Cerebellar cortex (tissue), 1 donor: ENCODE results near the gene C3.
"Not testable (repeated sequence)": the region's sequence is repeated elsewhere in the genome, so short reads cannot be mapped to it uniquely, and the experiment has no call there.

ENCODE experiments used
- DNase-seq: peaks from one replicate; pipeline ENCODE4 v3.0.0-alpha.2; 2015; ENCODE audit warnings: low spot score

Gene C3

DNA sequence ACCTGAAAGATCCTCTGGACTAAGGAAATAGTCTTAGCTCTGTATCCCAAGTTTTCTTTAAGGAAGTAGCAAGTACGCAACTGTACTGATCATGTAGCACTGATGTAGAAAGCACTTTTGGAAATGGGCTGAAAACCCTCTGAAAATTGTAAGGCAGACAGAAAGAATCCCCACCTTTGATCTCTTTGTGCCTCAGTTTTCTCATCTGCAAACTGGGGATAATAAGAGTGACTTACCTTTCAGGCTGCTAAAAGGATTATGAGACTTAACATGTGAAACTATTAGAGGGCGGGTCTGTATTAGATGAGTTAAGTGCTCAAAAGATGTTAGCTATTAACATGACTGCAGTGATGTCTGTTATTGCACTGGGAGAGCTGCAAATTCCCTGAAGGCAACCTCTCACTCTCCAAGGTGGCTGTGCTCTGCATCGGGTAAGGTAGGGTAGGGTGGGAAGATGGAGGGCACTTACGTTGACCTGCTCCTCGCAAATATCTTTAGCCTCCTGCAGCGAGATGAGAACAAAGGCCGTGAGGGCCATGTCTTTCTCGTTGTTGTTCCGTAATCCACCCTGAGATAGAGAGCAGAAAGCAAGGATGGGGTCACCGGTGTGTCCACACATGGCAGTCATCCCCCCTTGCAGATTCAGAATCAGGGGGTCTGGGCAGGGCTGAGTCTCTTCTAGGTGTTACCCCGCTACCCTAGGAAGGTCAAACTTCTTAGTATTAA is 30.1 kb downstream of the C3 start:
- DNase-seq = no peak

DNA sequence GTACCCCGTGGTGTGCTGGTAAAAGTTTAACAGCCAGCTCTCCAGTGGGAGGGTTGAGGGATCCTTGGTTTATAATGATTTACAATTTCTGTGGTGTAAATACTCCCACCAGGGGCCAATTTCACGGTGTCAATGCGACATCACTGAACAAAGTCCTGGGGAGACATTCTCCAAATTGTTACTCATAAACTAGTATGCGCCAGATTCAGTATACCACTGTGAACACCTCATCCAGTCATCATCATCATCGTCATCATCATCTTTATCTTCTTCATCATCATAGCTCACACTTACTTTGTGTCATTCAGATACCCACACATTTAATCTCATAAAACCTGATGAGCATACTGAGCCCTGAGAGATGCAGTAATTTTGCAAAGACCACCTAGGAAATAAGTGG is 33.3 kb downstream of the C3 start:
- no peak for DNase-seq

DNA sequence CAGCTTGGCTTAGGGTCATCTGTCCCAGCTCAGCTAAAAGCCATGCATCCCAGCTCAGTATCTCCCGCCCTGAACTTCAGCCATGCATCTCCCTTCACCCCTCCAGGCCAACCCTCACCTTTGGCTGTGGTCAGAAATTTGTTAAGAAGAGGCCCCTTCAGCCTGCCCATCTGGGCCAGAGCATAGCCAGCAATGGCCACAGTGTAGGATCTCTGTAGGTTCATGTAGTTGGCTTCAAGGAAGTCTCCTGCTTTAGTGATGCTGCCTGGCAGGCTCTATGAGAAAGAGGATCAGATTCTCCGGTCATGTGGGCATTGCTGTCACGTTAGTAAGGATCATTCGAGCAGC is 33.8 kb downstream of the C3 start:
- DNase-seq = no peak

DNA sequence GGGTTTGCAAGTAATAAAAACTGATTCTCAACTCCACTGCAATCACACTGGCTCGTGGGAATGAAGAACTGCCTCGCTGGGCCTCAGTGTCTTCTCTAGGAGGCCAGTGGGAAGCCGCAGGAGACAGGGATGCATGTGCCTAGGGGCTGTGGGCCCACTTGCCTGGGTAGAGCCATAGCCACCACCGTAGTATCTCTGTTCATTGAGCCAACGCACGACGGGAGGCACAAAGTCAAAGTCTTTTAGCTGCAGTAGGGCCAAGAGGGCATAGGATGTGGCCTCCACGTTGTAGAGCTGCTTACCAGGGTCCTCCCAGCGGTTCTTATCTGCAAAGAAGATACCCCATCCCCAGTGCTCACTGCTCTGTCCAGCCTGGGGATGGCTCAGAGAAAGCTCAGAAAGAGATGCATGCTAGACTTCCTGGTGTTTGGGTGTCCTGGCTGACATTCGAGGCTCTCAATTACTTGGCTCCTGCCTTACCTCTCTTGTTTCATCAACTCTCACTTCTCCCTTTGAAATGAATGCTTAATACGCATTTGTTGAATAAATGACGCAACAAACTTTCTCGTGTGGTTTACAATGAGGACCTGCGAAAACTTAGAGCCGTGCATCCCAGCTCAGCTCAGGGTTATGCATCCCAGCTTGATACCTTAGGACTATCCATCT is 34.4 kb downstream of the C3 start:
- no peak for DNase-seq

DNA sequence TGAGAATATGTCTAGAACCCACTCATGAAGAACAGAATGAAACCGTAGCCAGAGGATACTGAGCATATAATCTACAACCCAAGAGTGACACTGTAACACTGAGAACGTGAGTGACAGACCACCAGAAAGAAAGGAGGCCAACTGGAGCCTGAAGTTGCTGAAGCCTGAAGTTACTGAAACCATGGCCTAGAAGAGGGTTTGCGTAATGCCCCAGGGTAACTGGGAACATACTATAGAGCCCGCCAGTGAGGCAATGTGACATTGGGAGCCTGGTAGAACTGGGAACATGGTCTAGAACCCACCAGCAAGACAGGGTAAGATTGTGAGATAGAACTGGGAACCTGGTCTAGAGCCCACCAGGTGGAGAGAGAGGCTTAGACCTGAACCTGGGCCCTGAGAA is 35.0 kb downstream of the C3 start:
- DNase-seq = no peak

DNA sequence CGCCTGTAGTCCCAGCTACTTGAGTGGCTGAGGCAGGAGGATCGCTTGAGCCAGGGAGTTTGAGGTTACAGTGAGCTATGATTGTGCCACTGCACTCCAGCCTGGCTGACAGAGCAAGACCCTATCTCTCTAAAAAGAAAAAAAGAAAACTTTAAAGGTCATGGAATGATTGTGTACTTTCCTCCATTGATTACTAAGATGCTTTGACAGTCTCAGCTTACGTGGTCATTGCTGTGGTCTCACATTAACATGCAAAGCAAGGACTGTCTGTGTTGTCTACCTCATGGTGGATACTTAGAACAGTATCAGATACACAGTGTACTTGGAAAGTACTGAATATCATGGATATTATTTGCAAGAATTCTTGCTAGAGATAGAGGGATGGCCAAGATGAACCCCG is 36.5 kb downstream of the C3 start:
- no peak for DNase-seq

DNA sequence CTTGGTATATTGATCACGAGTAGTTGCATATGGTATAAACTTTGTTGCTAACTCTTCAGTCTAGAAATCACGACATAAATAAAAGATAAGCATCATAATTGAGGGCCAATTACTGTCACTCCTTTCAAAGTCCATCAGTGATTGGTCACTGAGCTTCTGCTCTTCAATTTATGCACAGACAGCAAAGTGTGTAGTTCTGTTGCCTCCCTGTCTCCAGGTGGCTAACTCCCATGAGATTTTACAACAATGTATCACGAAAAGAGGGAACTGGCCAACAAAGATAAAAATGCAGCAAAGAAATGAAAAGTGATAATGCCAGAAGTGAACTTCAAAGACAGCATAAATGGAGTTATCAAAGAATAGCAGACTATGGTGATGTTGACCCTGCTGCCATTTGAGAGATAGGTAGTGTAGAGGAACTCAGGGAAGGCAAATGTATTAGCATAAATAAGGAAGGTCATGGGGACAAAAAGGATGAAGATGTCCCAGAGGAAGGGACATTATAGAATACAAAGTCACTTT is 37.8 kb downstream of the C3 start:
- DNase-seq = no peak

DNA sequence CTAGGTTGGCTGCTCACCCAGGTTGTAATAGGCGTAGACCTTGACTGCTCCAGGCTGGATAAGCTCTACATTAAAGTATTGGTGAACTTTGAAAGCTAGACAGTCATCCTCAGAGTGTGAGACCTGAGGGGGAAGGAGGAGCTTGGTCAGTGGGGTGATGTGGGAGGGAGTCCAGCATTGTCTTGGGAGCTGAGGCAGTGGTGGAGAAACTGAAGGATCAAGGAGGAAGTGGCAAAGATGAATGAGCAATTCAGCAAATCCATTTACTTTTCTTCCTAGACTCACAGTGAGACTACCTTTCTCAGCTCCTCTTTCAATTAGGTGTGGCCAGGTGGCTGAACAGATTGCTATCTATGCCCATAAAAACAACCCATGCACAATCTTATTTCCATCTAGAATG is 40.3 kb downstream of the C3 start:
- no peak for DNase-seq

DNA sequence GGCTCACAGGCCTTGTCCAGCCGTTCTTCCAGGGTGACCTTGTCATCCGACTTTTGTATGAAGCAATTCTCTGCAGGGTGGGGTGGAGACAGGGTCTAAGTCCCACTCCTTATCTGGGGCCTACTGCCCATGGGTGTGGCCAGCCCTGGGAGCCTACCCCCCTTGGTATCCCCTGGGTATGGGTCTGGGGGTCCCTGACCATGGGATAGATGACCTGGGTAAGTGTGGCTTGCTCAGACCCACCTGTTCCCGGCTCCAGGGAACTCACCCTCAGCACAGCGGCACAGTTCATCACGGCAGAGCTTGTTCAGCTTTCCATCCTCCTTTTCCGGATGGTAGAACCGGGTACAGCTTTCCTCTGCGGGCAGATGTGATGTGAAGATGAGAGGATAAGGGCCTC is 41.3 kb downstream of the C3 start:
- DNase-seq = no peak

DNA sequence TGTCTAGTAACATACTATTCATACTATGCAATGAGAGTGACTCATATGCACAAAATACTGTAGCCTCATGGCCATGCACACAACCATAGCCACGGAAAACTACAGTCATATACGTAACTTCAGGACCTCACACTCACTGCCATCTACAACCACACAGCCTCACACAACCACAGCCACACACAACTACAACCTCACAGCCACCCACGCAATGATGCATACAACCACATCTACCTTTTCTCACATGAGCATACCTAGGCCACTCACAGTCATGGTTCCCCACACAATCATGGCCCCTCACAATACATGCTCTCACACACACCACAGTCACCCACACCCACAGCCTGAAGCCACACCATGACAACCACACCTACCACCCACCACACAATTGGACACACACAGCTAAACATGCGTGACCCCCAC is 41.8 kb downstream of the C3 start:
- no peak for DNase-seq

DNA sequence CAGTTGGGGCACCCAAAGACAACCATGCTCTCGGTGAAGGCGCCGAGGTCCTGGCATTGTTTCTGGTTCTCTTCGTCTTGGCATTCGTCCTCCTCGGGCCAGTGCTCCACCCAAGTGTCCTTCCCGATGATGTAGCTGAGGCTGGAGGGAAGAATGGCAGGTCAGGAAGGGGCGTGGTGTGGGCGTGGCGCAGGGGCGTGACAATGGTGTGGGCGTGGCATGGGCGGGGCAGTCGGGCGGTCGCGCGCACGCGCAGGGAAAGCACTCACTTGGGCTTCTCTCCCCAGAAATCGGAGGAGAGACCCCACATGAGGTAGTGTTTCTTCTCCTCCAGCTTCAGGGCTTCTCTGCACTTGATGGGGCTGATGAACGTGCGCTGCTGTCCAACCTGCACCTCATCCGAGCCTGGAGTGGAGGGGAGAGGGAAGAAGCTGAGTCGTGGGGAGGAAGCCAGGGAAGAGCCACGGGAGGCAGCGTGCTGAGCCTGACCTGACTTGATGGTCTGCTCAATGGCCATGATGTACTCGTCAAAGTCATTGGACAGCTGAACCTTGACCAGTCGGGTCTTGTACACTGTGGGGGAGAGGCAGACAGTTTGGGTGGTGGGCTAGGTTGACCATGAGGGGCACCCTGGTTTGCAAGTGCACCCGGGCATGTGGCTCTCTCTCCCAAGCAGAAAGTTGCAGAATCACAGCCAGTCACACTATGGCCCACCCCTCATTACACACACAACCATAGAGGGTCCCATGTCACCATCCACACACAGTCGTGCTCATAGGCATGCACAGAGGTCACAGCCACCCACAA is 42.4 kb downstream of the C3 start:
- DNase-seq = no peak

DNA sequence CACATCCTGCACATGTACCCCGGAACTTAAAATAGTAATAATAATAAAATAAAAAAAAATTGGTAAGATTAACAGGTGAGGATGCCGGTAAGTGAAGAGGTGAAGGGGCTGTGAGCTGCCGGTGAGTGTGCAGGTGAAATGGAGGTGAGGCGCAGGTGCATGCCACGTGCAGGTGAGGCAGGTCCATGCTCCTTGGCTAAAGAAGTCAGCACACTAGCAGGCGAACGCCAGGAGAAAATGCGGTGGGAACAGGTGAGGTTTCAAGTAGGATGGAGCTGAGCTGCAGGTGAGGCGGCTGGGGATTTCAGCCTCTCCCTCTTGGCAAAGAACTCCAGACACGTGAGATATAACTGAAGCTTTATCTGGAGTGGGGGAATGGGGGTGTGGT is 43.0 kb downstream of the C3 start:
- no peak for DNase-seq

DNA sequence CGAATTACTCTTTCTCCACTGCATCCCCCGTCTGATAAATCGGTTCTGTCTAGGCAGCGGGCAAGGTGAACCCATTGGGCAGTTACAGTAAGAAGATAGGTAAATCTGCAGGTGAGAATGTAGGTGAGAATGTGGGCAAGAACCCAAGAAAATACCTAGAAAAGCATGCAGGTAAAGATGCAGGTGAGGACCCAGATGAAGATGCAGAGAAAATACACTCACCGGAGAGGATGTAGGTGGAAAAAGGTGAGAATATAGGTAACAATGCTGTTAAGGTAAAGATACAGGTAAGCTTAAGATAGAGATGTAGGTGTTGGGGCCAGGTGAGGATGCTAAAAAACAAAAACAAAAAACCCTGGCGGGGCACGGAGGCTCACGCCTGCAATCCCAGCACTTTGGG is 44.2 kb downstream of the C3 start:
- DNase-seq = no peak

DNA sequence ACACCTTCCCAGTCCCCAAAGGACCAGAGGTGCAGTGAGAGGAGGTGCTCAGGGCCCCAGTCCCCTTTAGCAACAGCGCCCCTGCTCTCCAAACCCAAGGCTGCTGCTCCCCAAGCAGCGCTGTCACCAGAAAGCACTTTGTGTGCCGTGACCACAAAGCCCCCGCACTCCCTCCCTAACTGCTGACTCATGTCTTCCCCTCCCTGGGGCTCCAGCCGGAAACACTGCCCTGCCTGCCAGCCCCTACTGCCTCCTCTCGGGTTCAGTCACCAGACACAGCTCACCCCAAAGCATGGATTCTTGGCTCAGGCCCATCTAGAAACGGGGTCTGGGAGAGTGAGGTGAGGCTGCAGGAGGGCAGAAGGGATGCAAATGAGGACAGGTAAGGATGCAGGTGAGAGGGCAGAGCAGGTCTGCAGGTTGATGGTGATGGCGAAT is 45.6 kb downstream of the C3 start:
- no peak for DNase-seq

DNA sequence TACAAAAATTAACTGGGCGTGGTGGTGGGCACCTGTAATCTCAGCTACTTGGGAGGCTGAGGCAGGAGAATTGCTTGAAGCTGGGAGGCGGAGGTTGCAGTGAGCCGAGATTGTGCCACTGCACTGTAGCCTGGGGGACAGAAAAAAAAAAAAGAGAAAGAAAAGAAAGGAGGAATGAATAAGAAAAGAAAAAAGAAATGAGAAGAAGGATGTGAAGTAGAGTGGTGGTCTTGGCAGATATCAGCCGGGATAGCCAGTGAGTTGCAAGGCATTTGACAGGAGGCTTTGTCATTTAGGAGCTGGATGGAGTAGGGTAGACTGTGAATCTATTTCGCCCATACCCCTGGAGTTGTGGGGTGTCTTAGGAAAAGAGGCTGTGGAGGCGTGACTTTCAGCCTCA is 46.0 kb downstream of the C3 start:
- not testable (repeated sequence) for DNase-seq

DNA sequence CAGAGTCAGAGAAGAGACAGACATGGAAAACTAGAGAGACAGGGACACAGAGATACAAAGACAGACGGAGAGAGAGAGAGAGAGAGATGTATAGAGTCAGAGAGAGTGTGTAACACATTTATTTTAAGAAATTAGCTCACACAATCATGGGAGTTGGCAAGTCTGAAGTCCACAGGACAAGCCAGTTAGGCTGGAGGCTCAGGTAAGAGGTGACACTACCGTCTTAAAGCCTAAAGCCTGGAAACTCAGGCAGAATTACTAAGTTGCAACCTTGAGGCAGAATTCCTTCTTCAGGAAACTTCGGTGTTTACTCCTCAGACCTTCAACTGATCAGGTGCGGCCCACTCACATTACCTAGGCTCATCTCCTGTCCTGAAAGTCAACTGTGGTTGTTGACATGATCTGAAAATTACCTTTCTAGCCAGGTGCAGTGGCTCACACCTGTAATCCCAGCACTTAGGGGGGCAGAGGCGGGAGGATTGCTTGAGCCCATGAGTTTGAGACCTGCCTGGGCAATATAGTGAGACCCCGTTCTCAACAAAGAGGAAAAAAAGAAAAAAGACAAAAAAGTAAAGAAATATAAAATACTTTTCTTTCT is 47.7 kb downstream of the C3 start:
- no peak for DNase-seq

DNA sequence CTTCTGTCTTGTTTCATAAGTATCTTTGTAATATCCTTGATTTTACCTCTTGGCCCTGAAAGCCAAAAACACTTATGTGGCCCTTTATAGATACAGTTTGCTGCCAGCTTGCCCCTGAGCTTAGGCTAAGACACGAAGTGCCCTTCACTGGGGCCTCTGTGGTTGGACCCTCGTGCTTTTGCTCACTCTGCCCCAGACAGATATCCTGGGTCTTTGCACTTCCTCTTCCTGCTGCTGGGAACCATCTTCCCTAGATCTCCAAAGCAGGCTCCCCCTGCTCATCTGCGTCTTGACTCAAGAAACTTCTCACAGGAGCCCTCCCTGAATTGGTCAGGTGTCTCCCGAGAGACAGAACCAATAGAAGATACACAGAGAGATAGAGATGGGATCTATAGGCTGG is 48.5 kb downstream of the C3 start:
- DNase-seq = no peak

DNA sequence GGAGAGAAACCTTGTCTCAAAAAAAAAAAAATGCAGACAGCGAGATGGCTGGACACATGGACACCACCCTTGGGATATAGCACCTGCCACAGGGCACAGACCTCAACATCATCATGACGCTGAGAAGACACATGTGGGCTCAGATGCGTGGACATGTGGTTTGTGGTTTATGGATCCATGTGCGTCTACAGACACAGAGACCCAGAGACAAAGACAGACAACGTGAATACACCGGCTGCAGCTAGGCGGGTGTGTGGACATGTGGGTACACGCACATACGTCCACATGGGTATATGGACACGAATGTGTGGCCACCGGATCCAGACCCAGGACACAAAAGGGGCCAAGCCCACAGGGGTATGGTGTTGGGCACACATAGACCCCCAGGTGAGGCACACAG is 51.8 kb downstream of the C3 start:
- DNase-seq = no peak

DNA sequence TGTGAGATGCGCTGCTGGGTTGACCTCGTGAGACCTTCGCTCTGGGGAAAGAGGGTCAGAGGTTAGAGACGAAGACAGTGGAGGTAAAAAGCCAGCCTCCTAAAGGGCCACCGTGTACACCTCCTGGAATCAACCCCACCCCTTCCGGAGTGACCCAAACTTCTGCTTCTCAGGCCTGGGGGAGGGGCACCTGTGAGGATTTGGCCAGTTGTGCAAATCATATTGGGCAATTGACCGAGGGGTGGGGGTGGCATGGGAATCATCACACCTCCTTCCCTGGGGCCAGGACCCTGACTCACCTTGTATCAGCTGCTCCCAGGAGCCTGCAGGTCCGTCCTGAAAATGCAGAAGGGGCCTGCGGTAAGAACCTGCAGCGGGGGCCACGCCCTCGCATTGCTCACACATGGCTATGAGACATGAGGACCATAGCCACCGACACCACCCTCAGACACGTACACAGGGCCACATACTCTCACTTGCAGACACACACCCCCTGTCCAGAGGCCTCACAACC is 53.3 kb downstream of the C3 start:
- DNase-seq = no peak

DNA sequence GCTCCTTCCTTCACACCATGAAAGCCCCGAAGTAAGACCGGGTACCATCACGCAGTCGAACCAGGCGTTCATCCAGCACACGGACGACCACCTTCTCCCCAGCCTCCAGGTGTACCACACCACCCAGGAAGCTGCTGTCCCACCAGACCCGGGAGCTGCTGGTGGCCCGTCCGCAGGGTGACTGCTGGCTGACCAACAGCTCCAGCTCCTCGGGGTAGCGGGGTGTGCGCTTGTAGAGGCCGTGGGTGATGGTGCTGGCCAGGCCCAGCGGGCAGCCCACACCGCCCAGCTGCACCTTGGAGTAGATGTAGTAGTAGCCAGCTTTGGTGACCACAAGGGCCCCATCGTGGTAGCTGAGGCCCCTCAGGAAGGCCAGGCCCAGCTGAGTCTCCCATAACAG is 55.5 kb downstream of the C3 start:
- no peak for DNase-seq

DNA sequence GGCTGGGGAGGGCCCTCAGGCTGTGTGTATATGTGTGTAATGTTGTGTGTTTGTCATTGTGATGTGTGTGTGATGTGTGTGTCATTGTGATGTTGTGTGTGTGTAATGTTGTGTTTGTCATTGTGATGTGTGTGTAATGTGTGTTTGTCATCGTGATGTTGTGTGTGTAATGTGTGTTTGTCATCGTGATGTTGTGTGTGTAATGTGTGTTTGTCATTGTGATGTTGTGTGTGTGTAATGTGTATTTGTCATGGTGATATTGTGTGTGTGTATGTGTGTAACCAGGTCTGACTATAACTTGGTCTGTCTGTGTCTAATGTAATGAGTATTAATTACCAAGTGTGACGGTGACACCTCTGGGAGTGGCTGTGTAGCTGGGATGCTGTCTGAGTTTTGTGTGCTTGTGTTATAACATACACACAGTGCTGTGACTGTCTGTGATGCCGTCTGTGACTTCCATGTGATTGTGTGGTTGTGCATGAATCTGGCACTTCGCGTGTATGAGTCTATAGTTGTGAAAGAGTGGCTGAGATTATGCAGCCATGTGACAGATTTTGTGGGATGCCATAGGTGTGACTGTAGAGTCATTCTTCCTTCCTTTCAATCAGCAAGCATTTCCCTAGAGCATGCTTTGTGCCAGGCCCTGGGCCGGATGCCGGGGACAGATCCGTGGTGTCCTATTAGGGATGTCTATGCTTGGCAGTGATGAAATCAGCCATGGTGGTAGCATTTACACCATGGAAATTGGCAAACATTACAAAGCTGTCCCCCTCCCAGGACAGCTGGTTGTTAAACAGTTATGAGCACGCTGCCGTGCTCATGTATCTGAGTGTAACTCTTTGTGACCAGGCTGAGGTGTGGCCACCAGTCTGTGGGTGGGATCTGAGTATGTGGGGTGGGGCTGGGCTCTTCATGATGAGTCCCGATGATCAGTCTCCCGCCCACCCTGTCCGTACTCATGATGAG is 56.9 kb downstream of the C3 start:
- DNase-seq = no peak
